HCT116 (cell line): ENCODE results near the gene TPM4. TPM values are rescaled to one million over a fixed set of nuclear protein-coding genes. Genes with fewer than 3 reads are reported as not detected.

Experiments
- ATAC-seq: fragments of 200-7000 bp; cut with Tn5 transposase; 2 replicates; pipeline ENCODE4 v1.9.1; 2020; ENCODE audit warnings: mild to moderate bottlenecking, moderate library complexity
- BruUV-seq: library from RNA; stranded (reverse); fragments of 400-500 nt; replicated peaks from 2 replicates; lab custom pipeline; 2021; lab: Mats Ljungman, UMichigan
- CTCF ChIA-PET: fragments of 300-600 bp; sonication (Branson Sonifier 250); formaldehyde crosslinking; loops from one replicate; lab custom pipeline; 2021; ENCODE audit warnings: antibody characterized with exemption; lab: Charles Lee
- POLR2A ChIA-PET: fragments of 300-600, 350-600 bp; sonication (Branson Sonifier 250); formaldehyde crosslinking; loops from one replicate; lab custom pipeline; 2021; ENCODE audit warnings: antibody characterized with exemption; lab: Charles Lee
- RAD21 ChIA-PET, 2 experiments: fragments of 300-600 bp; sonication (Branson Sonifier 250); formaldehyde crosslinking; loops; one replicate each; lab custom pipeline; 2023; ENCODE audit warnings: low total read pairs in 2 of 2; ENCODE audit not compliant: uncharacterized antibody in 2 of 2, unreplicated experiment in 2 of 2, low non-redundant PET in 1 of 2; lab: Charles Lee
- DNase-seq: peaks from one replicate; pipeline ENCODE4 v3.0.0-alpha.2; 2010; ENCODE audit warnings: low read depth, low spot score
- H2AFZ ChIP-seq: fragments of 200-600 bp; shearing (Covaris generic), sonication (generic); 2 replicates; pipeline ENCODE4 v1.6.1; 2017; ENCODE audit warnings: low read depth, mixed run types, mixed read lengths, antibody characterized with exemption, low read length; ENCODE audit not compliant: poor library complexity, severe bottlenecking
- H3K27ac ChIP-seq: 2 replicates; pipeline ENCODE4 v1.5.1; 2012; ENCODE audit warnings: low read depth, low read length
- H3K27me3 ChIP-seq: fragments of 200-600 bp; sonication (generic); 2 replicates; pipeline ENCODE4 v1.6.1; 2016; ENCODE audit warnings: mixed run types, low read length, mixed read lengths; ENCODE audit not compliant: insufficient read depth
- H3K36me3 ChIP-seq, 2 experiments: fragments of 200-500 bp in 1 of 2; fragments of 200-600 bp in 1 of 2; sonication (Bioruptor generic) in 1 of 2; sonication (generic) in 1 of 2; 2 replicates each; pipeline versions ENCODE4 v1.5.1 to v1.6.1; 2014 to 2016; ENCODE audit warnings: low read length in 2 of 2, inconsistent platforms in 1 of 2, mixed read lengths in 1 of 2, mixed run types in 1 of 2; ENCODE audit not compliant: insufficient read depth in 2 of 2, control insufficient read depth in 1 of 2
- H3K4me1 ChIP-seq, 2 experiments: fragments of 200-600 bp in 1 of 2; sonication (generic) in 1 of 2; 2 replicates each; pipeline versions ENCODE4 v1.5.1 to v1.6.1; 2012 to 2017; ENCODE audit warnings: low read length in 2 of 2, inconsistent platforms in 1 of 2, mild to moderate bottlenecking in 1 of 2, mixed read lengths in 1 of 2, mixed run types in 1 of 2, moderate library complexity in 1 of 2; ENCODE audit not compliant: insufficient read depth in 2 of 2, control insufficient read depth in 1 of 2
- H3K4me2 ChIP-seq: fragments of 200-600 bp; sonication (generic); 2 replicates; pipeline ENCODE4 v1.6.1; 2017; ENCODE audit warnings: mixed run types, low read length, mixed read lengths
- H3K4me3 ChIP-seq, 2 experiments: fragments of 200-600 bp in 1 of 2; sonication (generic) in 1 of 2; replicated peaks in 1 of 2; 2 replicates each; pipeline ENCODE4 v1.5.1; 2011 to 2016; ENCODE audit warnings: low read length in 2 of 2, control low read depth in 1 of 2, low read depth in 1 of 2, mild to moderate bottlenecking in 1 of 2, mixed read lengths in 1 of 2, mixed run types in 1 of 2
- H3K79me2 ChIP-seq: fragments of 200-600 bp; sonication (generic); 2 replicates; pipeline ENCODE4 v1.6.1; 2017; ENCODE audit warnings: mild to moderate bottlenecking, mixed run types, low read length, moderate library complexity, mixed read lengths; ENCODE audit not compliant: insufficient read depth
- H3K9ac ChIP-seq: fragments of 200-600 bp; sonication (generic); 2 replicates; pipeline ENCODE4 v1.6.1; 2016; ENCODE audit warnings: low read length, mixed read lengths
- H3K9me2 ChIP-seq: fragments of 200-600 bp; sonication (generic), shearing (Covaris generic); 2 replicates; pipeline ENCODE4 v1.6.1; 2017; ENCODE audit warnings: mixed run types, mild to moderate bottlenecking, moderate library complexity; ENCODE audit not compliant: insufficient read depth
- H3K9me3 ChIP-seq, 2 experiments: fragments of 200-500 bp in 1 of 2; fragments of 200-600 bp in 1 of 2; sonication (Bioruptor generic) in 1 of 2; sonication (generic) in 1 of 2; 2 replicates each; pipeline ENCODE4 v1.6.1; 2014 to 2017; ENCODE audit warnings: low read length in 2 of 2, mixed read lengths in 2 of 2, inconsistent platforms in 1 of 2, low read depth in 1 of 2, mild to moderate bottlenecking in 1 of 2, mixed run types in 1 of 2, moderate library complexity in 1 of 2; ENCODE audit not compliant: control insufficient read depth in 1 of 2, insufficient read depth in 1 of 2
- H4K20me1 ChIP-seq: fragments of 200-600 bp; sonication (generic), shearing (Covaris generic); 2 replicates; pipeline ENCODE4 v1.6.1; 2017; ENCODE audit warnings: mixed run types, mild to moderate bottlenecking, moderate library complexity; ENCODE audit not compliant: insufficient read depth
- CBX3 ChIP-seq: IDR thresholded peaks from 2 replicates; pipeline ENCODE4 v1.6.1; 2012; ENCODE audit warnings: low read depth
- EZH2 ChIP-seq: fragments of 200-600 bp; sonication (generic); IDR thresholded peaks from 2 replicates; pipeline ENCODE4 v1.6.1; 2017; ENCODE audit warnings: antibody characterized with exemption, mixed run types
- EZH2phosphoT487 ChIP-seq: fragments of 200-600 bp; IDR thresholded peaks from 2 replicates; pipeline ENCODE4 v1.6.1; 2018; ENCODE audit warnings: antibody characterized with exemption, borderline replicate concordance
- FOSL1 ChIP-seq: IDR thresholded peaks from 2 replicates; pipeline ENCODE4 v1.6.1; 2012; ENCODE audit warnings: low read depth
- MAX ChIP-seq: IDR thresholded peaks from 2 replicates; pipeline ENCODE4 v1.6.1; 2012
- POLR2A ChIP-seq: IDR thresholded peaks from 2 replicates; pipeline ENCODE4 v1.7.0; 2011; ENCODE audit warnings: borderline replicate concordance; ENCODE audit not compliant: insufficient read depth, insufficient read length; ENCODE audit errors: extremely low read depth
- POLR2AphosphoS5 ChIP-seq: IDR thresholded peaks from 2 replicates; pipeline ENCODE4 v1.6.1; 2011; ENCODE audit warnings: mild to moderate bottlenecking, low read depth, low read length, moderate library complexity
- RAD21 ChIP-seq: IDR thresholded peaks from 2 replicates; pipeline ENCODE4 v1.6.1; 2012; ENCODE audit warnings: low read depth, mild to moderate bottlenecking
- SP1 ChIP-seq: IDR thresholded peaks from 2 replicates; pipeline ENCODE4 v1.6.1; 2012; ENCODE audit warnings: low read depth
- SRF ChIP-seq: IDR thresholded peaks from 2 replicates; pipeline ENCODE4 v1.6.1; 2012; ENCODE audit warnings: low read depth
- TCF7L2 ChIP-seq: IDR thresholded peaks from 2 replicates; pipeline ENCODE4 v1.7.0; 2011; ENCODE audit warnings: borderline replicate concordance, inconsistent platforms; ENCODE audit not compliant: insufficient read depth, insufficient read length; ENCODE audit errors: extremely low read depth
- YY1 ChIP-seq: IDR thresholded peaks from 2 replicates; pipeline ENCODE4 v1.6.1; 2011; ENCODE audit warnings: low read length, low read depth, moderate library complexity, mild to moderate bottlenecking; ENCODE audit not compliant: insufficient replicate concordance; ENCODE audit errors: extremely low read depth
- ZBTB33 ChIP-seq: IDR thresholded peaks from 2 replicates; pipeline ENCODE4 v1.6.1; 2011; ENCODE audit warnings: mild to moderate bottlenecking, low read length, moderate library complexity; ENCODE audit not compliant: insufficient replicate concordance; ENCODE audit errors: extremely low read depth
- intact Hi-C: fragments of 100-400 bp; cut with micrococcal nuclease; formaldehyde crosslinking; loops from 2 replicates; pipeline ENCODE4 v1.10.0; 2022
- total RNA-seq: library from RNA; stranded (reverse); gene quantifications from one replicate; pipeline ENCODE4 v1.2.1, GENCODE V29; 2021; ENCODE audit not compliant: unreplicated experiment

TPM4 gene
- total RNA-seq, 1 experiment from 2014 or later = 275 TPM

GRCh38 chr19:16040642-16041041 lies 35.7 kb upstream of the TPM4 start:
- H3K9me3 ChIP-seq = no peaks in the 10 kb centered on the region
- no peaks in the 10 kb centered on the region for H3K9me2 ChIP-seq
- POLR2A ChIA-PET = interaction anchor here (1.2 to 2.7 kb wide), 2 partner anchors 12 to 145 kb away, joined by 4 to 9 read pairs; partner anchors contain the start of gene FAM32A
- no peak overlapping the region for H3K9ac ChIP-seq
- no peaks in the 10 kb centered on the region for H4K20me1 ChIP-seq
- H3K36me3 ChIP-seq = no peaks in the 10 kb centered on the region
- intact Hi-C loops = loop anchor here (1.0 to 5.0 kb wide), 4 partner anchors 71 to 347 kb away; partner anchors contain the start of gene RAB8A
- H3K27me3 ChIP-seq = no peaks in the 10 kb centered on the region
- H3K4me2 ChIP-seq = no peak overlapping the region
- H3K27ac ChIP-seq = no peak overlapping the region
- no TSS peak for BruUV-seq
- TF ChIP-seq MAX (no peak), FOSL1 (no peak), SRF (no peak), TCF7L2 (no peak), POLR2AphosphoS5 (no peak), EZH2 (no peak), ZBTB33 (no peak), CBX3 (no peak), POLR2A (no peak), EZH2phosphoT487 (no peak), RAD21 (no peak), SP1 (no peak), YY1 (no peak)
- TF ChIP-seq, all 23 proteins: peak for 0
- no peak overlapping the region for H2AFZ ChIP-seq
- DNase-seq = no peak
- ChIA-PET CTCF (interaction anchor here (1.0 to 2.5 kb wide), 11 partner anchors 15 to 346 kb away, joined by 3 to 28 read pairs (median 8); partner anchors contain the start of genes AP1M1, FAM32A and RAB8A), RAD21 (interaction anchor here (1.4 to 1.7 kb wide), 2 partner anchors 70 to 121 kb away, joined by 3 to 5 read pairs; no protein-coding TSS in a partner anchor)
- no peaks in the 10 kb centered on the region for H3K79me2 ChIP-seq
- ATAC-seq = no peak
- no peak overlapping the region for H3K4me3 ChIP-seq
- H3K4me1 ChIP-seq = peaks cover 0 to 13% of the 10 kb centered on the region in 2 experiments; a peak in 2 of 4 replicates
